Kidney tubule cell (primary cell): ENCODE data around the gene TTC36.
"Not testable (repeated sequence)": the region's sequence is repeated elsewhere in the genome, so short reads cannot be mapped to it uniquely, and the experiment has no call there.

Experiments
- DNase-seq: peaks from one replicate; pipeline ENCODE4 v3.0.0-alpha.2; 2018; ENCODE audit warnings: low spot score

TTC36 gene

DNA sequence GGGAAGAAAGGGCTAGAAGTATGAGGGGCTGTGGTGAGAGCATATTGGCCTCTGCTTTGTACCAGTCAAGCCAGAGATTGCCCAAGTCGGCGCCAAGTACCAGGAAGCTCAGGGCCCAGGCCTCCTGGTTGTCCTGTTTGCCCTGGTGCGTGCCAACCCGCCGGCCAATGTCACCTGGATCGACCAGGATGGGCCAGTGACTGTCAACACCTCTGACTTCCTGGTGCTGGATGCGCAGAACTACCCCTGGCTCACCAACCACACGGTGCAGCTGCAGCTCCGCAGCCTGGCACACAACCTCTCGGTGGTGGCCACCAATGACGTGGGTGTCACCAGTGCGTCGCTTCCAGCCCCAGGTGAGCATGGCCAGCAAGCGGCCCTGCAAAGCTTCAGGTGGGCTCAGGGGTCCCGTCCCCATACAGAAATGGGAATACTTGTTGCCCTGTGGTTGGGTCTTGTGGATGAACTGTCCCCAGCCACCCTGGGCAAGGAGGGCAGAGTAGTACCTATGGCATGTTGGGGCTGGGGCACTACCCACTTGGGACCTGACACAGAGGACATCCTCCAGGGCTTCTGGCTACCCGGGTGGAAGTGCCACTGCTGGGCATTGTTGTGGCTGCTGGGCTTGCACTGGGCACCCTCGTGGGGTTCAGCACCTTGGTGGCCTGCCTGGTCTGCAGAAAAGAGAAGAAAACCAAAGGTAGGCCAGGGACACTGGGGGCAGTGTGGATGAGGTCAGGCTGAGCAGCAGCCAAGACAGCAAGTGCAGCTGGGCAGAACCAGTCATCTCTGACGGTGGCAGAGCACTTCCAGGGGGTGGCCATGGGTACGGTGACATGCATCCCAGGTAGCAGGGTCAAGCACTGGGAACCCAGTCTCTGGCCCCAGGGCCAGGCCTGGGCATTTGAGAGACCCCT is 5.8 kb downstream of the TTC36 start:
- no peak for DNase-seq

DNA sequence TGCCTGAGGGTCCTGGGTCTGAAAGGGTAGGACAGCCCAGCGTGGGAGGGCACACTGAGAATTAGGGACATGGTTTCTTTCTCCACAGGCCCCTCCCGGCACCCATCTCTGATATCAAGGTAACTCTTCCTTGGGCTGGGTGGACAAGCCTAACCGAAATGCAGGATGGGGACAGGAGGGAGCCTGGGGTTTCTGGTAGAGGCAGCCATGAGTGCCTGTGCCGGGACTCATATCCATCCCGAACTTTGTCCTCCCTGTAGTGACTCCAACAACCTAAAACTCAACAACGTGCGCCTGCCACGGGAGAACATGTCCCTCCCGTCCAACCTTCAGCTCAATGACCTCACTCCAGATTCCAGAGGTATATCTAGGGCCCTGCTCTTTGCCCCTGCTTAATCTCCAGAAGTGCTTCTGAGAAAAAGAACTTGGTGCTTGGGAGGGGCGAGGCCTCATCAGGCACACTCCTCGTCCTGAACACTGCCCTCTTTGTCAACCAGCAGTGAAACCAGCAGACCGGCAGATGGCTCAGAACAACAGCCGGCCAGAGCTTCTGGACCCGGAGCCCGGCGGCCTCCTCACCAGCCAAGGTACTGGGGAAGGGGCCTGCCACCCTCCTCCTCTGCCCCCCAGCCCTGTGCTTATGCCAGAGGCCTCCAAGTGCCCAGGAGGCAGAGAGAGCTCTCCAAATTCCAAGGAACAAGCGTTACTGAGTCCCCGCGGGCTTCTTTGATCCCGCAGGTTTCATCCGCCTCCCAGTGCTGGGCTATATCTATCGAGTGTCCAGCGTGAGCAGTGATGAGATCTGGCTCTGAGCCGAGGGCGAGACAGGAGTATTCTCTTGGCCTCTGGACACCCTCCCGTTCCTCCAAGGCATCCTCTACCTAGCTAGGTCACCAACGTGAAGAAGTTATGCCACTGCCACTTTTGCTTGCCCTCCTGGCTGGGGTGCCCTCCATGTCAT is 6.8 kb downstream of the TTC36 start:
- no peak for DNase-seq

DNA sequence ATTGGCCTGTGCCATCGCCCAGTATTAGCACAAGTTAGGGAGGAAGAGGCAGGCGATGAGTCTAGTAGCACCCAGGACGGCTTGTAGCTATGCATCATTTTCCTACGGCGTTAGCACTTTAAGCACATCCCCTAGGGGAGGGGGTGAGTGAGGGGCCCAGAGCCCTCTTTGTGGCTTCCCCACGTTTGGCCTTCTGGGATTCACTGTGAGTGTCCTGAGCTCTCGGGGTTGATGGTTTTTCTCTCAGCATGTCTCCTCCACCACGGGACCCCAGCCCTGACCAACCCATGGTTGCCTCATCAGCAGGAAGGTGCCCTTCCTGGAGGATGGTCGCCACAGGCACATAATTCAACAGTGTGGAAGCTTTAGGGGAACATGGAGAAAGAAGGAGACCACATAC is 8.0 kb downstream of the TTC36 start:
- DNase-seq: no peak

DNA sequence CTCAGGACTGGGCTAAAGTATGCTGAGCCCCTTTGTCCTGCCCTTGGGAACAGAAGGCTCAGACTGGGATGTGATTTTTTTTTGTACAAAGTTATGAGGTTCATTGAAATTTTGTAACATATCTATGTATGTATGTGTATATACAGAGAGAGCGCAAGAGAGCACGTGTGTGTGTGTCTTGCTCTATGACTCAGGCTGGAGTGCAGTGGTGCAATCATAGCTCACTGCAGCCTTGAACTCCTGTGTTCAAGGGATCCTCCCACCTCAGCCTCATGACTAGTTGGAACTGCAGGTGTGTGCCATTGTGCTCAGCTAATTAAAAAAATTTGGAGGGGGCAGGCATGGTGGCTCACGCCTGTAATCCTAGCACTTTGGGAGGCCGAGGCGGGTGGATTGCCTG is 9.5 kb downstream of the TTC36 start:
- DNase-seq: no peak

DNA sequence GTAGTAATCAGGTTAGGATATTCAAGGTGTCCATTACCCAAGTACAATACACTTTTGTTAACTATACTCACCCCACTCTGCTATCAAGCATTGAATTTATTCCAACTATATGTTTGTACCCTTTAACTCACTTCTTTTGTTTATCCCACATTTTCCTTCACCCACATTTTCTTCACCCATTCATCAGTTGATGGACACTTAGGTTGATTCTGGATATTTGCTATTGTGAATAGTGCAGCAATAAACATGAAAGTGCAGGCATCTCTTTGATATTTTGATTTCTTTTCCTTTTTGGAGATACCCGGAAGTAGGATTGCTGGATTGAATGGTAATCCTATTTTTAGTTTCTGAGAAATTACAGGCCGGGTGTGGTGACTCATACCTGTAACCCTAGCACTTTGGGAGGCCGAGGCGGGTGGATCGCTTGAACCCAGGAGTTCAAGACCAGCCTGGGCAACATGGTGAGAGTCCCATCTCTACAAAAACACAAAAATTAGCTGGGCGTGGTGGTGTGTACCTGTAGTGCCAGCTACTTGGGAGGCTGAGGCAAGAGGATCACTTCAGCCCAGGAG is 10.2 kb downstream of the TTC36 start:
- no peak for DNase-seq

DNA sequence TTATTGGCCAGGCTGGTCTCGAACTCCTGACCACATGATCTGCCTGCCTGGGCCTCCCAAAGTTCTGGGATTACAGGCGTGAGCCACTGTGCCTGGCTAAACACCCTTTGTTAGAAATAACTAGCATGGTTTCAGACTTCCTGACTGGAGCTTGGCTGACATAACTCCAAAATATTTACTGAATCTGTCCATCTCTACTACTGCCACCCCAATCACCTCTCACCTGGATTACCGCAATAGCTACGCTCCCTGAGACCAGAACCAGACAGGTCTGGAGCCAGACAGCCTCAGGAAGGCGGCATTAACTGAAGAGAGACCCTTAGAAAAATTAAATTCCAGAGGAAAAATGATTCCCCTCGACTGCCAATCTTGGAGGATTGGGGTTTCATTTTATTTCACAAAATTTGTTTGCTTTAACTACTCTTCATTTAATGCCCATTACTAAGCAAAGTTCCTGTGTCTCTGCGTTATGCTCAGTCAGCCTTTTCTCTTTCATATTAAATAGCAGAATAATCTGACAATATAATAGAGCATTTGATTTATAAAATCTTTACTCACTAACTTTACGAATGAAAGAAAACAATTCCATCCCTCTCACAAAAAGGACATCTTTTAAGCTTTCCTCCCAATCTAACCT is 16.9 kb downstream of the TTC36 start:
- no peak for DNase-seq

- DNase-seq: no peak
Observed at GRCh38 chr11:118544647-118545010, 17.4 kb downstream of the TTC36 start.

DNA sequence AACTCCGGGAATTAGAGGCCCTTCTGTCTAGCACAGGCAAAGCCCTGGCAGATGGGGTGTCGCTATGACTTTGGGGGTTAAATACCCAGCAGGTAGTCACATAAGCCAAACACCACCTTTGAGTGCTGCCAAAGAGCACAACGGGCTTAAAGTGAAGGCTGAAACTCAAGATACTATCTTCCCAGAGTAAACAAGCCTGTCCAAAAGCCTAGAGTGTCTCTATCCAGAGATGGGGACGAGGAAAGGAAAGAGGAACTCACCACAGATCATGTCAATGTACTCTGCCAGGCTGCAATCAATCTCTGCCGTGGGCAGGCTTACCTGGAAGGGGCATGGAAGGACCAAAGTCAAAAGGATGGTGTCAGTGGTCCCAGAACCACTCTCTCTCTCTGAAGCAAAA is 18.3 kb downstream of the TTC36 start:
- no peak for DNase-seq

- DNase-seq: no peak
Observed at GRCh38 chr11:118547132-118547531, 19.9 kb downstream of the TTC36 start.

DNA sequence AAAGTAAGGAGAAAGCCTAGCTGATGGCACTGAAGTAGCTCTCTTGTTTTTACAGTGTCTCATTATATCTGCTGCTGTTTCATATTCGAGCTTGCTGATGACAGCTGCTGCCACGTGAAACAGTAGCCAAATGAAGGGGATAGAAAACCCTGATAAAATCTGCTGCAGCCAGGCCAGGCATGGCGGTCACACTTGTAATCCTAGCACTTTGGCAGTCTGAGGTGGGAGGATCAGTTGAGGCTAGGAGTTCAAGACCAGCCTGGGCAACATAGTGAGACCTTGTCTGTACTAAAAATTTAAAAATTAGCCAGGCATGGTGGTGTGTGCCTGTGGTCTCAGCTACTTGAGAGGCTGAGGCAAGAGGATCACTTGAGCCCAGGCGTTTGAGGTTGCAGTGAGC is 25.1 kb downstream of the TTC36 start:
- no peak for DNase-seq

DNA sequence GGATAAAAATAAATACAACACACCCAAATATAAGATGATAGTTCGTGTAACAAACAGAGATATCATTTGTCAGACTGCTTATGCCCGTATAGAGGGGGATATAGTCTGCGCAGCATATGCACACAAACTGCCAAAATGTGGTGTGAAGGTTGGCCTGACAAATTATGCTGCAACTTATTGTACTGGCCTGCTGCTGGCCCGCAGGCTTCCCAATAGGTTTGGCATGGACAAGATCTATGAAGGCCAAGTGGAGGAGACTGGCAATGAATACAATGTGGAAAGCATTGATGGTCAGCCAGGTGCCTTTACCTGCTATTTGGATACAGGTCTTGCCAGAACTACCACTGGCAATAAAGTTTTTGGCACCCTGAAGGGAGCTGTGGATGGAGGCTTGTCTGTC is 33.5 kb downstream of the TTC36 start:
- no peak for DNase-seq

- DNase-seq: no peak
Observed at GRCh38 chr11:118565051-118565450, 37.8 kb downstream of the TTC36 start.

GRCh38 chr11:118569670-118570069 is 42.4 kb downstream of the TTC36 start:
- DNase-seq: no peak

DNA sequence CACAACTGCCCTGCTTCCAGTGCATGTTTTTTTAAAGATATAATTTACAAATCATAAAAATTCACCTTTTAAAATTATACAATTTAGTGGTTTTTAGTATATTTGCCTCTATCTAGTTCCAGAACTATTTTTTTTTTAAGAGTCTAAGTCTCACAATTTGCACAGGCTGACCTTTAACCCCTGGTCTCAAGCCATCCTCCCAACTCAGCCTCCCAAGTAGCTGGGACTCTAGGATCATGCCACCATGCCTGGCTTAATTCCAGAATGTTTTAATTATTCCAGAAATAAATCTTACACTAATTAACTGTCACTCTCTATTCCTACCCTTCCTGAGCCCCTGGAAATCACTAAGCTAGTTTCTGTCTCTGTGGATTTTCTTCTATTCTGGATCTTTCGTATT is 43.5 kb downstream of the TTC36 start:
- DNase-seq: no peak

DNA sequence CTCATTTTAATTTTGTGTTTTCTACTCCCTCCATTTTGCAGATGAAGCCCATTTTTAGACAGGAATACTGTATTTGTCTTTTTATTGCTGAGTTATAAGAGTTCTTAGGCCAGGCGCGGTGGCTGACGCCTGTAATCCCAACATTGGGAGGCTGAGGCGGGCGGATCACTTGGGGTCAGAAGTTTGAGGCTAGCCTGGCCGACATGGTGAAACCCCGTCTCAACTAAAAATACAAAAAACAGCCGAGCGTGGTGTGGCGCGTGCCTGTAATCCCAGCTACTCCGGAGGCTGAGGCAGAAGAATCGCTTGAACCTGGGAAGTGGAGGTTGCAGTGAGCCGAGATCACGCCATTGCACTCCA is 44.4 kb downstream of the TTC36 start:
- DNase-seq: peak; percentile 9

GRCh38 chr11:118572061-118572980 is 45.0 kb downstream of the TTC36 start, which contains the start of gene ARCN1:
Gene ARCN1, plus strand, starts transcription at chr11:118572409. Its CDS starts 139 bp downstream, at chr11:118572548.
- DNase-seq: peak; percentile 74

GRCh38 chr11:118572981-118573550 is 45.8 kb downstream of the TTC36 start:
- DNase-seq: peak; percentile 68

DNA sequence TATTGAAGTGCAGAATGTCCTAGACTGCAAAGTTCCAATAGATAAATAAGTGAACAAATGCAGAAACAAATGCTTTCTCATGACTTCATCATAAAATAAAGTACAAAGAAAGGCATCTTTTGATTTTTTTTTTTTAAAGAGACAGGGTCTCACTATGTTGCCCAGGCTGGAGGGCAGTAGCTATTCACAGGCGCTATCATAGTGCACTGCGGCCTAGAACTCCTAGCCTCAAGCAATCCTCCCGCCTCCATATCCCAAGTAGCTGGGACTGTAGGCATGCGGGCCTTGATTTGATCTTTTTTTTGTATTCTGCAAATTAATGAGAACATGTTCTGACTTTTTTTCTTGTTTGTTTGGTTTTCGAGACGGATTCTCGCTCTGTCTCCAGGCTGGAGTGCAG is 47.4 kb downstream of the TTC36 start:
- DNase-seq: no peak

DNA sequence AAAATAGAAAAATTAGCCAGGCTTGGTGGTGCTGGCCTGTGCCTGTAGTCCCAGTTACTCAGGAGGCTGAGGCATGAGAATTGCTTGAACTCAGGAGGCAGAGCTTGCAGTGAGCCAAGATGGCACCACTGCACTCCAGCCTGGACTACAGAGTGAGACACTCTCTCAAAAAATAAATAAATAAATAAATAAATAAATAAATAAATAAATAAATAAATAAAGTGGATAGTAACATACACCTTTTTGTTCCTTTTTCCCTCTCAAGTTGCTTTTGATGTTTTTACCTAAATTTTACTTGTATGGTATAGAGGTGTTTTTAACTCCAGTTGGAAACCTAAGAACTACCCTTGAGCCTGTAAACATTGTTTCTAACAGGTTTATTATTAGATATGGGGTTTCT is 50.7 kb downstream of the TTC36 start:
- DNase-seq: not testable (repeated sequence)
